Neuronal stem cell (in vitro differentiated cells): Measurements from ENCODE around the gene VPS39.
A peak's percentile ranks its signal among the peaks of the same experiment; 100 is the strongest.

ENCODE experiments used
- DNase-seq: peaks from one replicate; pipeline ENCODE4 v3.0.0-alpha.2; 2013; ENCODE audit warnings: low spot score
- H2AFZ ChIP-seq: one replicate; pipeline ENCODE4 v1.6.1; 2013; ENCODE audit warnings: mild to moderate bottlenecking, low read length, inconsistent platforms
- H2AK5ac ChIP-seq: 2 replicates; pipeline ENCODE4 v1.6.1; 2013; ENCODE audit warnings: low read depth, mild to moderate bottlenecking, inconsistent platforms, low read length, moderate library complexity, mixed read lengths
- H2BK120ac ChIP-seq: 2 replicates; pipeline ENCODE4 v1.6.1; 2013; ENCODE audit warnings: low read depth, mild to moderate bottlenecking, inconsistent platforms, low read length, moderate library complexity, mixed read lengths
- H2BK12ac ChIP-seq: one replicate; pipeline ENCODE4 v1.6.1; 2013; ENCODE audit warnings: low read length, inconsistent platforms
- H2BK15ac ChIP-seq: 2 replicates; pipeline ENCODE4 v1.6.1; 2013; ENCODE audit warnings: mild to moderate bottlenecking, low read length, inconsistent platforms, mixed read lengths
- H2BK5ac ChIP-seq: one replicate; pipeline ENCODE4 v1.6.1; 2013; ENCODE audit warnings: inconsistent platforms, mild to moderate bottlenecking, low read length, moderate library complexity
- H3K14ac ChIP-seq: one replicate; pipeline ENCODE4 v1.6.1; 2013; ENCODE audit warnings: low read length, inconsistent platforms
- H3K18ac ChIP-seq: 2 replicates; pipeline ENCODE4 v1.6.1; 2013; ENCODE audit warnings: low read length, inconsistent platforms
- H3K23ac ChIP-seq: 2 replicates; pipeline ENCODE4 v1.6.1; 2013; ENCODE audit warnings: low read depth, mild to moderate bottlenecking, mixed read lengths, low read length, inconsistent platforms; ENCODE audit not compliant: poor library complexity
- H3K27ac ChIP-seq: replicated peaks from 3 replicates; pipeline ENCODE4 v1.5.1; 2013; ENCODE audit warnings: low read length, inconsistent platforms
- H3K27me3 ChIP-seq, 3 experiments: 2 replicates each; pipeline ENCODE4 v1.6.1; 2013; ENCODE audit warnings: low read length in 3 of 3, mild to moderate bottlenecking in 2 of 3, inconsistent platforms in 1 of 3, low read depth in 1 of 3, mixed read lengths in 1 of 3, moderate library complexity in 1 of 3; ENCODE audit not compliant: control insufficient read depth in 3 of 3, insufficient read depth in 3 of 3
- H3K36me3 ChIP-seq, 2 donors: replicated peaks in 1 of 2; 2 replicates each; pipeline ENCODE4 v1.6.1; 2013; ENCODE audit warnings: low read length in 2 of 2; ENCODE audit not compliant: control insufficient read depth in 2 of 2, insufficient read depth in 2 of 2
- H3K4ac ChIP-seq: 2 replicates; pipeline ENCODE4 v1.6.1; 2013; ENCODE audit warnings: inconsistent platforms, mild to moderate bottlenecking, low read length, moderate library complexity
- H3K4me1 ChIP-seq, 2 donors: 1 replicate in 1 of 2; 2 replicates in 1 of 2; pipeline ENCODE4 v1.6.1; 2013; ENCODE audit warnings: low read length in 2 of 2, low read depth in 1 of 2; ENCODE audit not compliant: control insufficient read depth in 2 of 2, insufficient read depth in 1 of 2
- H3K4me2 ChIP-seq: one replicate; pipeline ENCODE4 v1.6.1; 2013; ENCODE audit warnings: mild to moderate bottlenecking, low read length, inconsistent platforms; ENCODE audit not compliant: insufficient read depth, poor library complexity, severe bottlenecking
- H3K4me3 ChIP-seq, 2 donors: 2 replicates each; pipeline ENCODE4 v1.5.1; 2013; ENCODE audit warnings: low read length in 2 of 2, mild to moderate bottlenecking in 2 of 2, inconsistent platforms in 1 of 2, moderate library complexity in 1 of 2
- H3K79me1 ChIP-seq: one replicate; pipeline ENCODE4 v1.6.1; 2013; ENCODE audit warnings: low read depth, mild to moderate bottlenecking, inconsistent platforms, low read length, moderate library complexity
- H3K9ac ChIP-seq: one replicate; pipeline ENCODE4 v1.6.1; 2013; ENCODE audit warnings: mild to moderate bottlenecking, low read depth, low read length, inconsistent platforms; ENCODE audit not compliant: poor library complexity
- H3K9me3 ChIP-seq, 2 donors: replicated peaks in 1 of 2; 2 replicates each; pipeline versions ENCODE3 to v1.6.1; 2013; ENCODE audit warnings: low read length in 2 of 2, mild to moderate bottlenecking in 2 of 2, inconsistent platforms in 1 of 2, low read depth in 1 of 2, mixed read lengths in 1 of 2, moderate library complexity in 1 of 2; ENCODE audit not compliant: control insufficient read depth in 2 of 2, insufficient read depth in 1 of 2
- H4K8ac ChIP-seq: one replicate; pipeline ENCODE4 v1.6.1; 2013; ENCODE audit warnings: low read depth, mild to moderate bottlenecking, inconsistent platforms, low read length, moderate library complexity
- H4K91ac ChIP-seq: one replicate; pipeline ENCODE4 v1.6.1; 2013; ENCODE audit warnings: low read length, low read depth, mild to moderate bottlenecking, inconsistent platforms; ENCODE audit not compliant: poor library complexity
- WGBS, 2 donors: extraction: QIAGEN DNeasy Blood & Tissue Kit; methylation state at CpG; one replicate each; pipeline ENCODE4 v1.1.7; 2013; ENCODE audit warnings: missing lambda C conversion rate in 2 of 2, mixed read lengths in 1 of 2; ENCODE audit not compliant: insufficient read length in 2 of 2, insufficient replicate concordance in 1 of 2; ENCODE audit errors: extremely low coverage in 2 of 2; 5-methylcytosine and 5-hydroxymethylcytosine counted together

VPS39 gene

DNA sequence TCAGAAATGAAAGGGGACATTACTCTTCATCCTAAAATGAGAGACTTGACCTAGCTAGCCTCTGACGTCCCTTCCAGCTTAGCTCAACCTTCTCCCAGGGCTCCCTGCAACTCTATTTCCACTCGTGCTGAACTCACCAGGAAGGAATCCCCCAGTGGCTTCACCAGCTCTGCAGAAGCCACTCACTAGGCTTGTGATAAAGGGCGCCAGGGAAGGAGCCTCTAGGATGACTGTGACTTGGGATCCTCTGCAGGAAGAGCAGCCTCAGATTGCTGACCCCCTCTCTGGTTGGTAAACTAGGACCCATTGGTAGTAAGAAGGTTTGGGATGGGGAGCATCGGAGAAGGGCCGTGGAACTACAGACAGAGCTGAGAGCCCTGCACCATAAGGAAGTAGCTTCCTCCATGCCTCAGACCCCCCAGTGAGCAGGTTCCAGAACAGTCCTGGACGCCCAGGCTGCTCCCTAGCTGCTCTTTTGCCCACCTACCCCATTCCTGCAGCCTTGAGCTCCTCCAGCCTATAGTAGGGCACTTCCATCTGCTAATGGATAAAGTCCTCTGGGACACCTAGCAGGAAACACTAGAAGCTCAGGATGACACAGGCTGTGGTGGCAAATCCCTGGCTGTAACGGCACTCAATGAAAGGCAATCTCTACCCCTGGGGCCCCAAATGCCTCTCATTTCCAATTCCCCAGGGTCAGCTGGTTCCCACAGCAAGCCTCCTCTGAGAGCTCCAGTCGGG, 77.7 kb downstream of the VPS39 start:
- no peak overlapping the region for H3K14ac ChIP-seq
- WGBS, 2 donors: no CpG with 5 or more reads among the region's 8 CpGs
- no peaks in the 10 kb centered on the region for H3K36me3 ChIP-seq
- no peaks in the 10 kb centered on the region for H3K9me3 ChIP-seq
- H3K4me3 ChIP-seq: no peak overlapping the region
- H3K9ac ChIP-seq: no peak overlapping the region
- H3K27me3 ChIP-seq: peaks cover 0 to 10% (median 0%) of the 10 kb centered on the region in 3 experiments
- peak overlapping the region; percentile 42 for H2BK5ac ChIP-seq
- peak overlapping the region; percentile 25 for H2AK5ac ChIP-seq
- no peak overlapping the region for H4K91ac ChIP-seq
- H3K4me2 ChIP-seq: no peak overlapping the region
- DNase-seq: no peak
- H3K79me1 ChIP-seq: no peaks in the 10 kb centered on the region
- peaks cover 0 to 16% of the 10 kb centered on the region in 2 donors for H3K4me1 ChIP-seq
- no peak overlapping the region for H4K8ac ChIP-seq
- no peak overlapping the region for H2BK12ac ChIP-seq
- no peak overlapping the region for H3K4ac ChIP-seq
- H2BK120ac ChIP-seq: no peak overlapping the region
- no peak overlapping the region for H3K23ac ChIP-seq
- no peak overlapping the region for H2AFZ ChIP-seq
- peak overlapping the region; percentile 79 for H3K18ac ChIP-seq
- H2BK15ac ChIP-seq: peak overlapping the region; percentile 43
- H3K27ac ChIP-seq: no peak overlapping the region

DNA sequence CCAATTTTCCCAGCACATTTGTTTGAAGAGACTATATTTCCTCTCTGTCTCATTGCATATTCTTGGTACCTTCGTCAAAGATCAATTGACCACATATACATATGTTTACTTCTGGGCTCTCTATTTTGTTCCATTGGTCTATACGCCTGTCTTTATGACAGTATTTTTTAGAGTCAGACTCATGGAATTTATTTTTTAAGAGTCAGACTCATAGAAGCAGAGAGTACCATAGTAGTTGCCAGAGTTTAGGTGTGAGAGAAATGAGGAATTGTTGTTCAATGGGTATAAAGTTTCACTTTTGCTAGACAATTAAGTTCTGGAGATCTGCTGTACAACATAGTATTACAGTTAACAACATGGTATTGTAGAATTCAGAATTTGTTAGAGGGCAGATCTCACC, 78.7 kb downstream of the VPS39 start:
- no peak overlapping the region for H3K9ac ChIP-seq
- H3K18ac ChIP-seq: no peak overlapping the region
- no peak overlapping the region for H2BK15ac ChIP-seq
- H2AK5ac ChIP-seq: no peak overlapping the region
- H2BK120ac ChIP-seq: no peak overlapping the region
- H3K14ac ChIP-seq: no peak overlapping the region
- H2BK12ac ChIP-seq: no peak overlapping the region
- H3K27me3 ChIP-seq: peaks cover 0 to 11% (median 0%) of the 10 kb centered on the region in 3 experiments
- H3K4ac ChIP-seq: no peak overlapping the region
- WGBS, 2 donors: no CpG with 5 or more reads among the region's 2 CpGs
- H4K8ac ChIP-seq: no peak overlapping the region
- no peak overlapping the region for H3K27ac ChIP-seq
- H3K4me3 ChIP-seq: no peak overlapping the region
- peaks cover 0 to 16% of the 10 kb centered on the region in 2 donors for H3K4me1 ChIP-seq
- H4K91ac ChIP-seq: no peak overlapping the region
- H3K36me3 ChIP-seq: no peaks in the 10 kb centered on the region
- no peak overlapping the region for H3K4me2 ChIP-seq
- no peak overlapping the region for H2BK5ac ChIP-seq
- no peaks in the 10 kb centered on the region for H3K79me1 ChIP-seq
- no peak for DNase-seq
- no peak overlapping the region for H2AFZ ChIP-seq
- H3K9me3 ChIP-seq: no peaks in the 10 kb centered on the region
- H3K23ac ChIP-seq: no peak overlapping the region

DNA sequence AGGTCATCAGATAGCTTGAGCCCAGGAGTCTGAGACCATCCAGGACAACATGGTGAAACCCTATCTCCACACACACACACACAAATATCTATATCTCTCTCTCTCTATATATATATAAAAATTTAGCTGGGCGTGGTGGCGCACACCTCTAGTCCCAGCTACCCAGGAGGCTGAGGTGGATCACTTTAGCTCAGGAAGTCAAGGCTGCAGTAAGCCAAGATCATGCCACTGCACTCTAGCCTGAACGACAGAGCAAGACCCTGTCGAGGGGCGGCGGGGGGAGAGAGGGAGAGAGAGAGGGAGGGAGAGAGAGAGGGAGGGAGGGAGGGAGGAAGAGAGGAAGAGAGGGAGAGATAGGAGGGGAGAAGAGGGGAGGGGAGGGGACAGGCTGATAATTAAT, 79.6 kb downstream of the VPS39 start:
- H2BK5ac ChIP-seq: no peak overlapping the region
- no peak overlapping the region for H3K18ac ChIP-seq
- no peak overlapping the region for H2BK15ac ChIP-seq
- no peak overlapping the region for H3K9ac ChIP-seq
- no peak overlapping the region for H2BK120ac ChIP-seq
- no peak overlapping the region for H3K14ac ChIP-seq
- no peak overlapping the region for H3K27ac ChIP-seq
- no peaks in the 10 kb centered on the region for H3K79me1 ChIP-seq
- no peak overlapping the region for H3K4me2 ChIP-seq
- H3K36me3 ChIP-seq: no peaks in the 10 kb centered on the region
- no peak overlapping the region for H2AK5ac ChIP-seq
- no peak overlapping the region for H2BK12ac ChIP-seq
- H3K9me3 ChIP-seq: no peaks in the 10 kb centered on the region
- no CpG with 5 or more reads among the region's 6 CpGs for WGBS, 2 donors
- no peak for DNase-seq
- no peak overlapping the region for H4K91ac ChIP-seq
- H3K4ac ChIP-seq: no peak overlapping the region
- peaks cover 0 to 16% of the 10 kb centered on the region in 2 donors for H3K4me1 ChIP-seq
- H4K8ac ChIP-seq: no peak overlapping the region
- H3K27me3 ChIP-seq: peaks cover 0 to 11% (median 0%) of the 10 kb centered on the region in 3 experiments
- no peak overlapping the region for H3K4me3 ChIP-seq
- no peak overlapping the region for H2AFZ ChIP-seq
- H3K23ac ChIP-seq: no peak overlapping the region

DNA sequence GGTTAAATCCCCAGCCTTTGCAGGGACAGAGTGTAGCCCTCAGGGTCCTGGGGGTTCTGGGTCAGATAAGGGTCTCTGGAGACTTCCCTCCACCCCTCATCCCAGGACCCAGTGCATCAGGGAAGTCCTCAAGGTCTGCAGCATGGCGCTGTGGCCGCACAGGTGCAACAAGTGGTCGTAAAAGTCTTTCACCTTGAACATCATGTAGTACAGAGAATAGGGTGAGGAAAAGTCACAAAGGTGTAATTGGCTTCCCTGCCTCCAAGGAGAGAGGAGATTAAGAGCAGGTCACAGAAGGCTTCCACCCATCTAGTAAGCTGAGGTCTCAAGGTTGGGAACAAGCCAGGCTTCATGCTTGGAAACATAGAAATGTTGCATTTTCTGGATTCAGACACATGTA, 84.6 kb downstream of the VPS39 start:
- no peak overlapping the region for H3K9ac ChIP-seq
- H2BK12ac ChIP-seq: no peak overlapping the region
- no peaks in the 10 kb centered on the region for H3K79me1 ChIP-seq
- H3K4me1 ChIP-seq: peaks cover 0 to 2% of the 10 kb centered on the region in 2 donors
- no peak overlapping the region for H2AFZ ChIP-seq
- no peak overlapping the region for H2BK15ac ChIP-seq
- H3K4me2 ChIP-seq: no peak overlapping the region
- H4K91ac ChIP-seq: no peak overlapping the region
- no peak for DNase-seq
- no peak overlapping the region for H2BK120ac ChIP-seq
- no peak overlapping the region for H3K18ac ChIP-seq
- H3K9me3 ChIP-seq: no peaks in the 10 kb centered on the region
- H3K23ac ChIP-seq: no peak overlapping the region
- H2BK5ac ChIP-seq: no peak overlapping the region
- H3K4ac ChIP-seq: no peak overlapping the region
- no peak overlapping the region for H4K8ac ChIP-seq
- peaks cover 0 to 11% (median 0%) of the 10 kb centered on the region in 3 experiments for H3K27me3 ChIP-seq
- no CpG with 5 or more reads among the region's 3 CpGs for WGBS, 2 donors
- H2AK5ac ChIP-seq: no peak overlapping the region
- no peaks in the 10 kb centered on the region for H3K36me3 ChIP-seq
- no peak overlapping the region for H3K4me3 ChIP-seq
- H3K27ac ChIP-seq: no peak overlapping the region
- no peak overlapping the region for H3K14ac ChIP-seq
